Stimulated activated CD8-positive, alpha-beta memory T cell treated with anti-CD3 and anti-CD28 coated beads, Interleukin-15, amount 100 ng/mL, for 24 hours (primary cell): ENCODE data around the gene SINHCAF.

ENCODE experiments used
- DNase-seq: peaks from one replicate; pipeline ENCODE4 v3.0.0-alpha.2; 2020; ENCODE audit warnings: low read depth

Gene SINHCAF

GRCh38 chr12:31331242-31331641, 5.3 kb upstream of the SINHCAF start:
- no peak for DNase-seq

- DNase-seq = no peak
These were observed 1.0 kb upstream of the SINHCAF start for GRCh38 chr12:31326736-31327659.

- peak; percentile 23 for DNase-seq
These were observed 450 bp downstream of the SINHCAF start for GRCh38 chr12:31325524-31325875.

GRCh38 chr12:31324845-31325523, 966 bp downstream of the SINHCAF start:
- peak; percentile 16 for DNase-seq

- DNase-seq = peak; percentile 32
These were observed 1.7 kb downstream of the SINHCAF start for GRCh38 chr12:31324116-31324844.

GRCh38 chr12:31323391-31324115, 2.4 kb downstream of the SINHCAF start:
- DNase-seq = peak; percentile 22

- no peak for DNase-seq
These were observed 3.1 kb downstream of the SINHCAF start for GRCh38 chr12:31322801-31323207.

GRCh38 chr12:31321897-31322228, 4.1 kb downstream of the SINHCAF start:
- DNase-seq = no peak

- no peak for DNase-seq
These were observed 4.6 kb downstream of the SINHCAF start for GRCh38 chr12:31321186-31321896.

- DNase-seq = no peak
These were observed 7.2 kb downstream of the SINHCAF start for GRCh38 chr12:31318657-31319269.

- DNase-seq = no peak
These were observed 8.2 kb downstream of the SINHCAF start for GRCh38 chr12:31317471-31318395.

GRCh38 chr12:31316891-31317290, 9.1 kb downstream of the SINHCAF start:
- DNase-seq = no peak

- DNase-seq = no peak
These were observed 10.0 kb downstream of the SINHCAF start for GRCh38 chr12:31315784-31316465.

GRCh38 chr12:31315044-31315715, 10.8 kb downstream of the SINHCAF start:
- DNase-seq = no peak

- no peak for DNase-seq
These were observed 13.5 kb downstream of the SINHCAF start for GRCh38 chr12:31312431-31312830.

- DNase-seq = no peak
These were observed 14.2 kb downstream of the SINHCAF start for GRCh38 chr12:31311634-31312258.

GRCh38 chr12:31310488-31310887, 15.5 kb downstream of the SINHCAF start:
- DNase-seq = no peak

GRCh38 chr12:31309279-31309678, 16.7 kb downstream of the SINHCAF start:
- no peak for DNase-seq
